K562 (cell line): ENCODE measurements around the gene ANKMY1.

Source experiments
- CTBP1 ChIP-seq: fragments of 450-650 bp; IDR thresholded peaks from 2 replicates; pipeline ENCODE4 v1.6.1; 2016; ENCODE audit warnings: borderline replicate concordance
- KDM1A ChIP-seq, 2 experiments: fragments of 450-650 bp; IDR thresholded peaks; 2 replicates each; pipeline ENCODE4 v1.6.1; 2016; ENCODE audit warnings: mild to moderate bottlenecking in 2 of 2
- LARP7 ChIP-seq: fragments of 450-650 bp; IDR thresholded peaks from 2 replicates; pipeline ENCODE4 v1.6.1; 2016
- TF ChIP-seq, protein P1 (sequence below): IDR thresholded peaks from 2 replicates; pipeline ENCODE4 v1.6.1; 2012; ENCODE audit warnings: low read depth, low read length, improper control_type of control experiment, borderline replicate concordance
- TF ChIP-seq, protein P2 (sequence below): fragments of 250-450 bp; sonication (Bioruptor Pico); IDR thresholded peaks from 2 replicates; pipeline ENCODE4 v1.8.0; 2021; ENCODE audit warnings: borderline replicate concordance, mild to moderate bottlenecking, moderate library complexity; ENCODE audit not compliant: poor library complexity, severe bottlenecking

GRCh38 chr2:240450532-240451107 is 107.2 kb downstream of the ANKMY1 start:
- TF ChIP-seq, protein P1, sequence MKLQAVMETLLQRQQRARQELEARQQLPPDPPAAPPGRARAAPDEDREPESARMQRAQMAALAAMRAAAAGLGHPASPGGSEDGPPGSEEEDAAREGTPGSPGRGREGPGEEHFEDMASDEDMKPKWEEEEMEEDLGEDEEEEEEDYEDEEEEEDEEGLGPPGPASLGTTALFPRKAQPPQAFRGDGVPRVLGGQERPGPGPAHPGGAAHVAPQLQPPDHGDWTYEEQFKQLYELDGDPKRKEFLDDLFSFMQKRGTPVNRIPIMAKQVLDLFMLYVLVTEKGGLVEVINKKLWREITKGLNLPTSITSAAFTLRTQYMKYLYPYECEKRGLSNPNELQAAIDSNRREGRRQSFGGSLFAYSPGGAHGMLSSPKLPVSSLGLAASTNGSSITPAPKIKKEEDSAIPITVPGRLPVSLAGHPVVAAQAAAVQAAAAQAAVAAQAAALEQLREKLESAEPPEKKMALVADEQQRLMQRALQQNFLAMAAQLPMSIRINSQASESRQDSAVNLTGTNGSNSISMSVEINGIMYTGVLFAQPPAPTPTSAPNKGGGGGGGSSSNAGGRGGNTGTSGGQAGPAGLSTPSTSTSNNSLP: no peak
- TF ChIP-seq KDM1A (IDR thresholded peaks at IDR 0.05) (no peak), LARP7 (no peak), CTBP1 (no peak)
- TF ChIP-seq, protein P2, sequence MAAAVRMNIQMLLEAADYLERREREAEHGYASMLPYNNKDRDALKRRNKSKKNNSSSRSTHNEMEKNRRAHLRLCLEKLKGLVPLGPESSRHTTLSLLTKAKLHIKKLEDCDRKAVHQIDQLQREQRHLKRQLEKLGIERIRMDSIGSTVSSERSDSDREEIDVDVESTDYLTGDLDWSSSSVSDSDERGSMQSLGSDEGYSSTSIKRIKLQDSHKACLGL (CRISPR knock-in tag): no peak
